GM21619 (cell line): ENCODE measurements around the gene UBXN10.

Source experiments
- ATAC-seq: cut with Tn5 transposase; IDR thresholded peaks from one replicate; pipeline ENCODE4 v1.9.1; 2021; ENCODE audit not compliant: unreplicated experiment

UBXN10 gene

GRCh38 chr1:20233394-20233793, 47.5 kb downstream of the UBXN10 start:
- no peak for ATAC-seq

- no peak for ATAC-seq
Observed at GRCh38 chr1:20233866-20234265, 48.0 kb downstream of the UBXN10 start.

- no peak for ATAC-seq
Observed at GRCh38 chr1:20234788-20235535, 49.1 kb downstream of the UBXN10 start.

- no peak for ATAC-seq
Observed at GRCh38 chr1:20237646-20238045, 51.8 kb downstream of the UBXN10 start.

GRCh38 chr1:20240012-20240411, 54.1 kb downstream of the UBXN10 start:
- ATAC-seq = no peak

- no peak for ATAC-seq
Observed at GRCh38 chr1:20242890-20243479, 57.1 kb downstream of the UBXN10 start.
